ENCODE measurements around the gene PRKCQ. TPM values are rescaled to one million over a fixed set of nuclear protein-coding genes. Genes with fewer than 3 reads are reported as not detected.
A peak's percentile ranks its signal among the peaks of the same experiment; 100 is the strongest.

The PRKCQ gene
- total and polyA plus RNA-seq, 2 of the 4 experiments (the other 2 are of a cell fraction) = under 0.01 to 0.03 TPM

DNA sequence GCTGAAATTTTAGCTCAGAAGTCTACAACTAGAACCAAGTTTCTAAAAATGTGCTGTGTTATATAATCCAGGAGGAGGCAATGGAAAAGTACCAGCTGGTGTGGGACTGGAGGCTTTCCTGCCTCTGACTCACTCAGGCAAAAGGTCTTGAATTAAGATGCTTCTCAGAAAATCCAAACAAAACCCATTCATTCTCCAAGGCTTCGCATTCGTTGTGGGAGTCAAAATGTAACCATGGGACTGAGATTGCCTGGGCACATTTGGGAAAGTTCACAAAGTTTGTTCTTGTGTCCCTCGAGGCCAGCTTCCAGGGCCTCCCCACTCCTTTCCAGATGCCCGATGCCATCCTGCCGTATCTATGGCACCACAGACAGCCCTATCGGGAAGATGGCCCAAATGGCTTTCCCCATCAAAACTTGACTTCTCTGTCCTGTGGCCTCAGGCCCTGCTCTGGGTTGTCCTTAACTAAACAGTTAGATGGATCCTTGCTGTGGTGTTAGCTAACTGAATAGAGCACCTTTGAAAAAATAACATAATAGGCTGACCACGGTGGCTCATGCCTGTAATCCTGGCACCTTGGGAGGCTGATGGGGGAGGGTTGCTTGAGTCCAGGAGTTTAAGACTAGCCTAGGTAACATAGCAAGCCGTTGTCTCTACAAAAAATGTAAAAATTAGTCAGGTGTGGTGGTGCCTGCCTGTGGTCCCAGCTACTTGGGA, 196.8 kb downstream of the PRKCQ start:
- Histone ChIP-seq H2BK20ac (ENCODE audit: low read depth, low read length) (peak overlapping the region; percentile 74), H3K4me1 (ENCODE audit: control insufficient read depth, insufficient read depth, low read length) (peaks cover 21% of the 10 kb centered on the region), H3K79me1 (ENCODE audit: low read depth in 1 of 2, low read length in 2 of 2) (no peaks in the 10 kb centered on the region), H4K91ac (ENCODE audit: insufficient read depth, low read depth, low read length) (peak overlapping the region; percentile 50), H4K8ac (ENCODE audit: low read depth in 2 of 2, low read length in 2 of 2) (peak overlapping the region; percentile 36 to 39; a peak in 3 of 4 replicates), H3K4ac (ENCODE audit: low read depth, low read length) (peak overlapping the region; percentile 83), H2AFZ (replicated peaks; ENCODE audit: low read length, poor library complexity) (peak overlapping the region; percentile 27), H3K18ac (ENCODE audit: low read depth, low read length) (peak overlapping the region; percentile 83), H4K20me1 (ENCODE audit: insufficient read depth, low read length) (no peaks in the 10 kb centered on the region), H3K56ac (ENCODE audit: extremely low read depth, insufficient read depth, low read length) (peak overlapping the region; percentile 48; the same call in 1 of the 2 replicates), H3K27me3 (ENCODE audit: control insufficient read depth, insufficient read depth, low read length) (no peaks in the 10 kb centered on the region), H2BK120ac (ENCODE audit: low read depth, low read length) (peak overlapping the region; percentile 39), H2BK5ac (ENCODE audit: low read depth, low read length, poor library complexity, severe bottlenecking) (peak overlapping the region; percentile 63), H4K5ac (ENCODE audit: low read depth, low read length) (peak overlapping the region; percentile 65), H2BK15ac (ENCODE audit: low read depth, low read length) (peak overlapping the region; percentile 90), H2AK9ac (replicated peaks; ENCODE audit: low read depth, low read length, poor library complexity) (no peak overlapping the region), H3K9me3 (ENCODE audit: control insufficient read depth, insufficient read depth, low read length) (peaks cover 7% of the 10 kb centered on the region; the same call in 1 of the 2 replicates), H3K23ac (ENCODE audit: low read depth, low read length) (no peak overlapping the region; the same call in 1 of the 2 replicates), H2AK5ac (ENCODE audit: low read depth, low read length) (peak overlapping the region; percentile 73), H3K27ac (ENCODE audit: insufficient read depth, low read length) (peak overlapping the region; percentile 98), H3K14ac (replicated peaks; ENCODE audit: low read depth, low read length) (peak overlapping the region; percentile 74), H3K9me1 (ENCODE audit: insufficient read depth, low read length) (peaks cover 32% of the 10 kb centered on the region), H3K4me2 (ENCODE audit: low read depth, low read length) (peak overlapping the region; percentile 61), H3K9ac (ENCODE audit: low read depth, low read length) (no peak overlapping the region), H3K36me3 (ENCODE audit: control insufficient read depth, insufficient read depth, low read length) (no peaks in the 10 kb centered on the region), H3K4me3 (ENCODE audit: insufficient read depth, low read depth, low read length) (no peak overlapping the region)
- ChIA-PET CTCF (interaction anchor here (1.0 to 1.5 kb wide), 3 partner anchors 15 to 21 kb away, joined by 3 to 6 read pairs (median 4); no protein-coding TSS in a partner anchor), POLR2A (ENCODE audit: unreplicated experiment) (no interaction called here)
- intact Hi-C loops (cut with micrococcal nuclease) = no loop called here
- in situ Hi-C loops (cut with MboI; ENCODE audit: low sequenced_read_pairs) = no loop called here
- TF ChIP-seq BHLHE40 (IDR thresholded peaks at IDR 0.05; ENCODE audit: low read depth, low read length) = no peak
- ATAC-seq (ENCODE audit: low read depth) (peak; percentile 70), DNase-seq (peak; percentile 84)
- 89% methylated on average over 4 of the region's 8 CpGs; no CpG with 5 or more reads in 1 of the 2 experiments for WGBS, 2 experiments (ENCODE audit: extremely low coverage in 2 of 2, insufficient read length in 1 of 2)
- dilution Hi-C loops (cut with HindIII; ENCODE audit: low sequenced_read_pairs, unreplicated experiment) = no loop called here
- no TSS peak for BruUV-seq (replicated peaks)
